Fibroblast of lung (primary cell): ENCODE results near the gene TTLL11. TPM values are rescaled to one million over a fixed set of nuclear protein-coding genes. Genes with fewer than 3 reads are reported as not detected.

Source experiments
- DNase-seq, 2 donors: peaks; one replicate each; pipeline versions ENCODE4 v3.0.0 to v3.0.0-alpha.2; 2010; ENCODE audit warnings: low read depth in 2 of 2
- H2AFZ ChIP-seq: 2 replicates; pipeline ENCODE4 v1.5.1; 2012; ENCODE audit warnings: low read length, control low read depth, inconsistent platforms
- H3K27ac ChIP-seq: 2 replicates; pipeline ENCODE4 v1.5.1; 2011; ENCODE audit warnings: low read length, control low read depth; ENCODE audit not compliant: insufficient read depth
- H3K27me3 ChIP-seq: 2 replicates; pipeline ENCODE4 v1.5.1; 2011; ENCODE audit warnings: mild to moderate bottlenecking, low read length; ENCODE audit not compliant: control insufficient read depth, insufficient read depth
- H3K36me3 ChIP-seq: 2 replicates; pipeline ENCODE4 v1.5.1; 2011; ENCODE audit warnings: low read length; ENCODE audit not compliant: control insufficient read depth, insufficient read depth
- H3K4me1 ChIP-seq: 2 replicates; pipeline ENCODE4 v1.5.1; 2011; ENCODE audit warnings: low read length; ENCODE audit not compliant: control insufficient read depth, insufficient read depth; ENCODE audit errors: extremely low read depth
- H3K4me2 ChIP-seq: 2 replicates; pipeline ENCODE4 v1.5.1; 2011; ENCODE audit warnings: low read length, control low read depth; ENCODE audit not compliant: insufficient read depth; ENCODE audit errors: extremely low read depth
- H3K4me3 ChIP-seq, 4 experiments: fragments of 200-600 bp in 1 of 4; sonication (generic) in 1 of 4; replicated peaks in 1 of 4; 2 replicates each; pipeline ENCODE4 v1.5.1; 2011 to 2016; ENCODE audit warnings: low read length in 4 of 4, low read depth in 3 of 4, mild to moderate bottlenecking in 3 of 4, control low read depth in 2 of 4, inconsistent platforms in 1 of 4, mixed read lengths in 1 of 4; ENCODE audit not compliant: insufficient read depth in 1 of 4; ENCODE audit errors: control extremely low read depth in 1 of 4
- H3K79me2 ChIP-seq: 2 replicates; pipeline ENCODE4 v1.5.1; 2012; ENCODE audit warnings: mild to moderate bottlenecking, low read length, inconsistent platforms; ENCODE audit not compliant: control insufficient read depth, insufficient read depth
- H3K9ac ChIP-seq: 2 replicates; pipeline ENCODE4 v1.5.1; 2011; ENCODE audit warnings: mild to moderate bottlenecking, low read length, control low read depth; ENCODE audit not compliant: insufficient read depth
- H3K9me3 ChIP-seq: 2 replicates; pipeline ENCODE4 v1.5.1; 2012; ENCODE audit warnings: low read depth, low read length; ENCODE audit not compliant: control insufficient read depth, insufficient read depth
- H4K20me1 ChIP-seq: 2 replicates; pipeline ENCODE4 v1.5.1; 2011; ENCODE audit warnings: low read length; ENCODE audit not compliant: control insufficient read depth, insufficient read depth; ENCODE audit errors: extremely low read depth
- CTCF ChIP-seq, 2 donors: IDR thresholded peaks in 1 of 2; conservative IDR thresholded peaks in 1 of 2; 1 replicate in 1 of 2; 2 replicates in 1 of 2; pipeline ENCODE4 v1.5.1; 2011 to 2012; ENCODE audit warnings: low read length in 2 of 2, control low read depth in 1 of 2, inconsistent platforms in 1 of 2, low read depth in 1 of 2, mild to moderate bottlenecking in 1 of 2
- EZH2 ChIP-seq: IDR thresholded peaks from 2 replicates; pipeline ENCODE4 v1.5.1; 2012; ENCODE audit warnings: low read length, control low read depth, mild to moderate bottlenecking; ENCODE audit errors: missing control alignments
- polyA plus RNA-seq, 2 donors: library from polyadenylated mRNA; depleted of rRNA in 1 of 2; stranded (reverse) in 1 of 2; unstranded in 1 of 2; fragments of >200 nt; gene quantifications; 2 replicates each; pipeline ENCODE4 v1.2.1, GENCODE V29; 2011 to 2012; ENCODE audit warnings: missing spikeins in 1 of 2
- total RNA-seq: library from RNA; depleted of rRNA; stranded (reverse); fragments of >200 nt; gene quantifications from 2 replicates; pipeline ENCODE4 v1.2.1, GENCODE V29; 2014

TTLL11 gene
- total and polyA plus RNA-seq, 2 donors (not counting 1 experiment from before 2014, with no cell fraction given), result 3.9 to 4.8 TPM

GRCh38 chr9:122106576-122106975 is 13.5 kb upstream of the TTLL11 start:
- no peak overlapping the region for H2AFZ ChIP-seq
- H3K27me3 ChIP-seq, result no peaks in the 10 kb centered on the region
- no peaks in the 10 kb centered on the region for H4K20me1 ChIP-seq
- no peaks in the 10 kb centered on the region for H3K79me2 ChIP-seq
- no peak overlapping the region for H3K27ac ChIP-seq
- TF ChIP-seq EZH2 (no peak), CTCF (conservative IDR thresholded peaks at IDR 0.05 in 1 of 2, IDR thresholded peaks at IDR 0.05 in 1 of 2; ENCODE audit: low read depth in 1 of 2, low read length in 2 of 2) (no peak)
- H3K4me2 ChIP-seq, result no peak overlapping the region
- no peak overlapping the region for H3K9ac ChIP-seq
- no peak overlapping the region for H3K4me3 ChIP-seq
- H3K36me3 ChIP-seq, result no peaks in the 10 kb centered on the region
- no peaks in the 10 kb centered on the region for H3K9me3 ChIP-seq
- peaks cover 2% of the 10 kb centered on the region for H3K4me1 ChIP-seq
- no peak for DNase-seq

- Histone ChIP-seq H3K79me2 (no peaks in the 10 kb centered on the region), H2AFZ (no peak overlapping the region), H3K4me3 (no peak overlapping the region), H3K36me3 (no peaks in the 10 kb centered on the region), H3K27me3 (peaks cover 3% of the 10 kb centered on the region), H3K4me1 (peaks cover 2% of the 10 kb centered on the region), H3K4me2 (no peak overlapping the region), H3K9ac (no peak overlapping the region), H3K9me3 (no peaks in the 10 kb centered on the region), H4K20me1 (no peaks in the 10 kb centered on the region), H3K27ac (no peak overlapping the region)
- no peak for TF ChIP-seq EZH2
- no peak for TF ChIP-seq CTCF (conservative IDR thresholded peaks at IDR 0.05 in 1 of 2, IDR thresholded peaks at IDR 0.05 in 1 of 2; ENCODE audit: low read depth in 1 of 2, low read length in 2 of 2)
- no peak for DNase-seq
These were observed 10.9 kb upstream of the TTLL11 start for GRCh38 chr9:122103985-122104384.

GRCh38 chr9:122102156-122102555 is 9.0 kb upstream of the TTLL11 start:
- H3K4me1 ChIP-seq, result no peaks in the 10 kb centered on the region
- H2AFZ ChIP-seq, result no peak overlapping the region
- H3K4me3 ChIP-seq, result no peak overlapping the region
- no peaks in the 10 kb centered on the region for H3K79me2 ChIP-seq
- no peak overlapping the region for H3K9ac ChIP-seq
- no peaks in the 10 kb centered on the region for H4K20me1 ChIP-seq
- no peaks in the 10 kb centered on the region for H3K36me3 ChIP-seq
- no peaks in the 10 kb centered on the region for H3K9me3 ChIP-seq
- no peak for DNase-seq
- no peak overlapping the region for H3K27ac ChIP-seq
- H3K27me3 ChIP-seq, result peaks cover 5% of the 10 kb centered on the region
- H3K4me2 ChIP-seq, result no peak overlapping the region
- no peak for TF ChIP-seq EZH2
- TF ChIP-seq CTCF (conservative IDR thresholded peaks at IDR 0.05 in 1 of 2, IDR thresholded peaks at IDR 0.05 in 1 of 2; ENCODE audit: low read depth in 1 of 2, low read length in 2 of 2), result no peak
